ENCODE measurements around the gene SREBF2. TPM values are rescaled to one million over a fixed set of nuclear protein-coding genes. Genes with fewer than 3 reads are reported as not detected.

The SREBF2 gene
- total RNA-seq, 1 donor = 52.8 TPM

DNA sequence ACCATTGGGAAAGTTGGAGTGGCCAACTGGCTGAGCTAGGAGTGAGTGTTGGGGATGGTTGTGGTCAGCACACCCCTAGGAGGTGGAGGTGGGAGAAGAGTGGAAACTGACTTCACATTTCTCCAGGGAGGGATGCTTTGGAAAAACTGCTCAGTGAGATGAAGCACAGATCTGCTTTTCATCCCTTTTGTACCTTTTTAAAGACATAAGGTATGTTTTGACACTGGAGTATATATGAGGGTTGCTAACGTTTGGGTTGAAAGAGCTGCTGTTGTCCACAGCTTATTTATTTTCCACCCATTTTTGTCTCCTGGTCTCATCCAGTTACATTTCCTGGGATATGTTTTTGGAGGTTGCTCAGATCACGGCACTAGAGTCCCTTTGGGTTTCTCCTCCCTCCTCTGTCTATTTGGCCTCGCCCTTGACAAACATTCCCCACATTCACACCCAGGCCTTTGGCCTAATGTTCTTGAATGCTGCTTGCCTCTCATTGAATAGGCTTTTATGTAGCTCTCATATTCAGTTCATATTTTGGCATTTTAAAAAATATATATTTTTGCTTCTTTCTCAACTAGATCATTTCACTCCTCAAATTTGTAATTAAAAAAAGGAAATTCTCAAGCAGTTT is 8.3 kb downstream of the SREBF2 start:
- no peak overlapping the region for H3K4me3 ChIP-seq (ENCODE audit: low read depth, low read length)
- TF ChIP-seq, protein P1, sequence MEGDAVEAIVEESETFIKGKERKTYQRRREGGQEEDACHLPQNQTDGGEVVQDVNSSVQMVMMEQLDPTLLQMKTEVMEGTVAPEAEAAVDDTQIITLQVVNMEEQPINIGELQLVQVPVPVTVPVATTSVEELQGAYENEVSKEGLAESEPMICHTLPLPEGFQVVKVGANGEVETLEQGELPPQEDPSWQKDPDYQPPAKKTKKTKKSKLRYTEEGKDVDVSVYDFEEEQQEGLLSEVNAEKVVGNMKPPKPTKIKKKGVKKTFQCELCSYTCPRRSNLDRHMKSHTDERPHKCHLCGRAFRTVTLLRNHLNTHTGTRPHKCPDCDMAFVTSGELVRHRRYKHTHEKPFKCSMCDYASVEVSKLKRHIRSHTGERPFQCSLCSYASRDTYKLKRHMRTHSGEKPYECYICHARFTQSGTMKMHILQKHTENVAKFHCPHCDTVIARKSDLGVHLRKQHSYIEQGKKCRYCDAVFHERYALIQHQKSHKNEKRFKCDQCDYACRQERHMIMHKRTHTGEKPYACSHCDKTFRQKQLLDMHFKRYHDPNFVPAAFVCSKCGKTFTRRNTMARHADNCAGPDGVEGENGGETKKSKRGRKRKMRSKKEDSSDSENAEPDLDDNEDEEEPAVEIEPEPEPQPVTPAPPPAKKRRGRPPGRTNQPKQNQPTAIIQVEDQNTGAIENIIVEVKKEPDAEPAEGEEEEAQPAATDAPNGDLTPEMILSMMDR (IDR thresholded peaks at IDR 0.05; ENCODE audit: insufficient read depth, low read length) = no peak
- no peak for DNase-seq (ENCODE audit: low read depth)

DNA sequence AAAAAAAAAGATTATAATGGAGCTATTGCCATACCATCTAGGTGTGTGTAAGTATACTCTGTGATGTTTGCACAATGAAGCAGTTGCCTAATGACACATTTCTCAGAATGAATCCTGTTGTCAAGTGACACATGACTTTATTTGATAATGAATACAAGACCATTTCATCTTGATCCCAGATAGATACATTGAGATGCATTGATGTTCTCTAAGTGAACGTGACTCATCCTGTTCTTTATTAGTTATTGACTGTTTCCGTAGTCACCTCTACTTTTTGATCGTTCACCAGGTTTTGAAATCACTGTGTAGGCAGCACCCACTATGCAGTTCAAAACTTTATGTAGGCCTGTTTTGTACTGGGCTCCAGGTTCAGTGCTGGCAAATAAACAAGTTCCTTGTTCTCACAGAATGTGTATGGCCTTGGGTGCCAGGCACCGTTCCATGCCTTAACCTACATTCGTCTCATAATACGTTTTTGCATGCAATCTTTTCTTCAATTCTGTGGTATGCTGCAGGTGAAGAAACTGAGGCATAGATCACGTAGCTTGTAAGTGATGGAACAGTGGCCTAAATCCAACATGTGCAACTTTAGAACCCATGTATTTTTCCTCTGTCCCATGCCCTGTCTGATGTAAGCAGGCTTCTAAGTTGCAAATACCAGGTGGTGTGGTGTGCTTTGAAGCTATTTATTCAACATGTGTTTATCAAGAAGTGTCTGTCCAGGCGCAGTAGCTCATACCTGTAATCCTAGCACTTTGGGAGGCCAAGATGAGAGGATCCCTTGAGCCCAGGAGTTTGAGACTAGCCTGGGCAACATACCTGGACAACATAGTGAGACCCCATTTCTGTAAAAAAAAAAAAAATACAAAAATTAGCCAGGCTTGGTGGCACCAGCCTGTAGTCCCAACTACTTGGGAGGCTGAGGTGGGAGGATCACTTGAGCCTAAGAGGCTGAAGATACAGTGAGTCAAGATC is 10.4 kb downstream of the SREBF2 start:
- H3K4me3 ChIP-seq (ENCODE audit: low read depth, low read length) = no peak overlapping the region
- TF ChIP-seq, protein P1 (IDR thresholded peaks at IDR 0.05; ENCODE audit: insufficient read depth, low read length) = no peak
- no peak for DNase-seq (ENCODE audit: low read depth)

DNA sequence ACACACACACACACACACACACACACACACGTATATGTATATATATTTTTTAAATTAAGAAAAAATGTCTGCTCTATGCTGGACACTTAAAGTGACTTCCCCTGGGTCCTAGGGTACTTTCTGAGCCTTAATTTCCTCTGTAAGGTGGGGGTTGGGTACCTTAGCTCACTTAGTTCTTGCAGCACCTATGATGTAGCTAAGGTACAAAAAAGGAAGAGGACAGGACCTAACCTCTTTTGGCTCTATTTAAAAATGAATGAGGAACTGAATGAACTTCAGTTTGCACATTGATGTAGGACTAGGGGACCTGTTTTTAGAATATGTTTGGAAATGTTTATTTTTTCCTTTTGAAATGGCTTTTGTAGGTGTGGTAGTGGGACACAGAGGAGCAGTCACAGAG is 11.1 kb downstream of the SREBF2 start:
- TF ChIP-seq, protein P1 (IDR thresholded peaks at IDR 0.05; ENCODE audit: insufficient read depth, low read length) = no peak
- no peak for DNase-seq (ENCODE audit: low read depth)
- H3K4me3 ChIP-seq (ENCODE audit: low read depth, low read length) = no peak overlapping the region

DNA sequence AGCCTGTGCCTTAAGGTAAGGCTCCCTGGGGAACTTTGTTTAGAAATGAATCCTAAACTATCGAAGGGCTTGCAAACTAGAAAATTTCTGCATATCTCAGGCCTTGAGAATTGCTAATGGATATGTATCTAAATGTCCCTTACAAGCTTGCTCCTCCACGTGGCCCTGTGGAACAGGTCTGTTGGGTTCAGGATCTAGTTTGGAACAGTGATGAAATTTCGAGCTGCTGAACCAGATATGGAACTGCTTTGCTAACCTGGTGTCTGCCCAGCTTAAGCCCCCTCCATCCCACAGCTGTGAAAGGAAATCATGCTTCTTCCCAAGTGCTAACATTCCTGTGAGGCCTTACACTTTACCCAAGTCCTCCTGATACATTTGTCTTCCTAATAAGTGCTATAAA is 11.6 kb downstream of the SREBF2 start:
- TF ChIP-seq, protein P1 (IDR thresholded peaks at IDR 0.05; ENCODE audit: insufficient read depth, low read length) = no peak
- H3K4me3 ChIP-seq (ENCODE audit: low read depth, low read length) = no peak overlapping the region
- no peak for DNase-seq (ENCODE audit: low read depth)

DNA sequence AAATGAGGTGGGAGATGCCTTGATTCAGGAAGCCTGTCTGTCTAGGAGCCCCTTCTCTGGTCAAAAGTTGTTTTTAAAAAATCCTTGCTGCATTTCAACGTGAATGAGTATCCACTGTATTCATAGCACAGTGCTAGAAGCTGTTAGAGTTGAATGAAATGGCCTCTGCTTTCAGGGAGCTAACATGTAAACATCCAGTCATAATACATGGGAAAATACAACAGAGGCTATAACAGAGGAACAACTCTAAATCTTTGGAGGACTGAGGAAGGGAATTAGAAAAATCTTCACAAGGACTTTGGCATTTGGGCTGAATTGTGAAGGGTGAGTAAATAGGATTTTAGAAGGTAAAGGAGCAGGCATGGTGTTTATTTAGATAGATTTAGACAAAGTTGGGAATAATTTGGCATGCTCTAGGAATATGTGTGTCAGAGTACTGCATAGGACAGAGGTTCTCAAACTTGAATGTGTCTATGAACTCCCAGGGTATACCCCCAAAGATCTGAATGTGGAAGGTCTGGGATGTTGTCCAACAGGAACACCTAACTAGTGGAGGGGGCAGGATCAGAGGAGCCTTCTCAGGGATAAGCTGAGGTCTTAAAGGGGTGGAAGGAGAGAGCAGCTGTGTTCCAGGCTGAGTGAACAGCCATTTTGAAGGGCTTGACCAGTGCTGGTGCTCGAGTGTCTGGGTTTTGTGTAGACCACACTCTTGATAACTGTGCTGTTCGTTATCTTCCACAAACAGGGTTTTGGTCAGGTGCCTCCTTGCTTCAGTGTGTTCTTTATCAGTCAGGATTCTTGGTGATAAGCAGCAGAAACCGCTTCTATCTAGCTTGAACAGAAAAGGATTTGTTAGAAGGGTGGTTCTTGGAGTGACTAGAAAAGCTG is 12.7 kb downstream of the SREBF2 start:
- peak; percentile 13 for DNase-seq (ENCODE audit: low read depth)
- H3K4me3 ChIP-seq (ENCODE audit: low read depth, low read length) = no peak overlapping the region
- TF ChIP-seq, protein P1 (IDR thresholded peaks at IDR 0.05; ENCODE audit: insufficient read depth, low read length) = no peak

DNA sequence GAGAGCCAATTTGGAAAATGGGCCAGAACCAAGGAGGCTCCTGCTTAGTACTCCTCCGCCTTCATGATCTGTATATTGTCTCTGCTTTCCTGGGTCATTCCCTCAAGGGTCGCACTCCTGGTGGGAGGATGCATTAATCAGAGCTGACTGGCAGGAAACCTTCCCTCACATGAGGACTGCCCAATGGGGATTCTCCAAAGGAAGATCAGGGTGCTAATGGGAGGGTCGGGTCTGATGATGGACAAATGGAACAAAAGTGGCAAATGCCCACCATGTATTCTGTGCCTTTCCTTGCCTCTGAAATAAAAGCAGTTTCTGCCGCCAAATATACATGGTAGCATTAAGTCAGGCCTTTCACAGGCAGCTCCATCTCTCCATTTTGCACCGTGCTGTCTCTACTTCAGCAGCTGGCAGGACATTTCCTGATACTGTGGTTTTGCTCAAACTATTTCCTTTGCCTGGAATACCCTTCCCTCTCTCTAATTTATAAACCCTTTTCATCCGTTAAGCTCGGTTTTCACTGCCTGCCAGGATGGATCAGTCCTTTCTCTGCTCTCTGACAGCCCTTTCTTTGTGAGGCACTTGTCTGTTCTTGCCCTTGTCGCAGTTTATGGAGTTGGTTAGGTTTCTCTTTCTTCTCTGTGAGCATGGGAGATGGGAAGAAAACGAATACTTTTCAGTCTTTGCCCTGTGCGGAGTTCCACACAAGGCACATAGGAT is 13.5 kb downstream of the SREBF2 start:
- no peak overlapping the region for H3K4me3 ChIP-seq (ENCODE audit: low read depth, low read length)
- TF ChIP-seq, protein P1 (IDR thresholded peaks at IDR 0.05; ENCODE audit: insufficient read depth, low read length) = no peak
- DNase-seq (ENCODE audit: low read depth) = no peak
